GM10266 (cell line): ENCODE measurements around the gene SDR39U1.

ENCODE experiments used
- DNase-seq: peaks from one replicate; pipeline ENCODE4 v3.0.0; 2012; ENCODE audit errors: extremely low spot score
- TF ChIP-seq, protein P1 (sequence below): IDR thresholded peaks from 2 replicates; pipeline ENCODE4 v1.5.1; 2012; ENCODE audit warnings: mild to moderate bottlenecking, low read depth; ENCODE audit not compliant: control insufficient read depth, insufficient read depth; ENCODE audit errors: missing control alignments

The SDR39U1 gene

DNA sequence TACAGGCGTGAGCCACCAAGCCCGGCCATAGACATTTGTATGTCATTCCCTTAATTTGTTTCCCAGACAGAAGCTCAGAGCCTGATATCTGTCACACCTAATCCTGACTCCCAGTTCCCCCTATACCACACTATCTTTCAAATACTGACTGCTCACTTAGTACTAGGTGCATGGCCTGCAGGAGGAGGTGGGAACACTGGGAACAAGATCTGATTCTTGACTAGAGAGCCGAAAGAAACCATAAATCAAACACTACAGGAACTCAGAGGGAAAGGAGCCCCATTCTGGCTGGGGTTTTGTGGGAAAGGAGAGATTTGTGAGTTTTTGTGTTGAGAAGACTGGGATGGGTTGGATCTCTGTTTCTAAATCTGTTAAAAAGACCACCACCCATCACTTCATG is 7.9 kb downstream of the SDR39U1 start:
- TF ChIP-seq, protein P1, sequence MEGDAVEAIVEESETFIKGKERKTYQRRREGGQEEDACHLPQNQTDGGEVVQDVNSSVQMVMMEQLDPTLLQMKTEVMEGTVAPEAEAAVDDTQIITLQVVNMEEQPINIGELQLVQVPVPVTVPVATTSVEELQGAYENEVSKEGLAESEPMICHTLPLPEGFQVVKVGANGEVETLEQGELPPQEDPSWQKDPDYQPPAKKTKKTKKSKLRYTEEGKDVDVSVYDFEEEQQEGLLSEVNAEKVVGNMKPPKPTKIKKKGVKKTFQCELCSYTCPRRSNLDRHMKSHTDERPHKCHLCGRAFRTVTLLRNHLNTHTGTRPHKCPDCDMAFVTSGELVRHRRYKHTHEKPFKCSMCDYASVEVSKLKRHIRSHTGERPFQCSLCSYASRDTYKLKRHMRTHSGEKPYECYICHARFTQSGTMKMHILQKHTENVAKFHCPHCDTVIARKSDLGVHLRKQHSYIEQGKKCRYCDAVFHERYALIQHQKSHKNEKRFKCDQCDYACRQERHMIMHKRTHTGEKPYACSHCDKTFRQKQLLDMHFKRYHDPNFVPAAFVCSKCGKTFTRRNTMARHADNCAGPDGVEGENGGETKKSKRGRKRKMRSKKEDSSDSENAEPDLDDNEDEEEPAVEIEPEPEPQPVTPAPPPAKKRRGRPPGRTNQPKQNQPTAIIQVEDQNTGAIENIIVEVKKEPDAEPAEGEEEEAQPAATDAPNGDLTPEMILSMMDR, result no peak
- DNase-seq, result no peak

DNA sequence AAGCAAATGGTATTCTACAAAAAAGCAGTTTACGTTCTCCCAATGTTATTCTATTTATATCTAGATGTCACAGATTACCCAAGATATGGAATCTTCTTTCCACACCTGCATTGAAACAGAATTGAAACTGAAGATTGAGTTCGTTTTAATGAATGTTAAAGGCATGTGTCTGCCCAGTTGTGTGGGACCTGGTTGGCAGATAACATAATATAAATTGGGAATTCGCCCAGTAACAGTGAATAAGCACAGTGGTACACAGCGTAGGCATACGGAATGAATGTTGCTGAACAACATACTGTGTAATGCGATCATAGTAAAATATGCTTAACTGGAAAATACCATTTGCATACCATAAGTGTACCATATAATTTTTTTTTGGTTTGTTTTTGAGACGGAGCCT is 8.5 kb downstream of the SDR39U1 start:
- DNase-seq, result no peak
- TF ChIP-seq, protein P1, result no peak

- TF ChIP-seq, protein P1, result no peak
Observed at GRCh38 chr14:24432259-24433131, 10.1 kb downstream of the SDR39U1 start.

GRCh38 chr14:24431569-24432258 is 10.9 kb downstream of the SDR39U1 start:
- DNase-seq, result peak; percentile 91

More at GRCh38 chr14:24432259-24433131, 10.1 kb downstream of the SDR39U1 start:
- DNase-seq, result no peak

GRCh38 chr14:24430682-24431568 is 11.7 kb downstream of the SDR39U1 start:
- peak; percentile 81 for DNase-seq
- TF ChIP-seq, protein P1, result no peak

More at GRCh38 chr14:24431569-24432258, 10.9 kb downstream of the SDR39U1 start:
- TF ChIP-seq, protein P1, result peak; percentile 90

DNA sequence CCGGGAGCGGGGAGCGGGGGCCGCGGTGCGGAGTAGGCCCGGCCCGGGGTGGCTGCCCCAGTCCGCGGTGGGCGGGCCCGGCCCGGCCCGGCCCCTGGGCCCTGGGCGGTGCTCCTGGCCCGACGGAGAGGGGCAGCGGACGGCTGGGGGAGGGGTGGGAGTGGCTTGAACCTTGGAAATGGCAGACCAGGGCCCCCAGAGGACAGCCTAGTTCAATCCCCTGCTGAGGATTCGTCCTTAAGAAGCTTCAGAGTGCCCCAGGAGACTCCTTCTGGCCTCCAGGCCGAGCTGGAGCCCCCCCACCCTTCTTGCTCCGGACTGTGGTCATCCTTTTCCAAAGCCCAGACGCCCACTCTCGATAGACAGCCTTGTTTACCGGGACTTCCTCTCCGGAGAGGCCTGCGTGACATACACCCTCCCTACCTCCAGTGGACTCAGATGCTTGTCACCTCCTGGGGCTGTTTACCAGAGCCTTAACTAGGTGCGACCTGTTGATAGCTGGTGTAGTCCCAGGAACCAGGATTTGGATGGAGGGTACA is 12.4 kb downstream of the SDR39U1 start:
- TF ChIP-seq, protein P1, result no peak
- DNase-seq, result peak; percentile 87
